MCF 10A (cell line): ENCODE measurements around the gene SPTB. TPM values are rescaled to one million over a fixed set of nuclear protein-coding genes. Genes with fewer than 3 reads are reported as not detected.

Experiments used
- Bru-seq: library from RNA; stranded (reverse); fragments of 400-500 nt; gene quantifications from one replicate; lab custom pipeline; 2021; lab: Mats Ljungman, UMichigan
- BruChase-seq, 2 experiments: library from RNA; stranded (reverse); fragments of 400-500 nt; gene quantifications; one replicate each; lab custom pipeline; 2021; lab: Mats Ljungman, UMichigan
- BruUV-seq: library from RNA; stranded (reverse); fragments of 400-500 nt; replicated peaks from 2 replicates; lab custom pipeline; 2021; lab: Mats Ljungman, UMichigan
- CTCF ChIA-PET: fragments of 300-600 bp; sonication (Branson Sonifier 250); formaldehyde crosslinking; extraction: SDS; loops from one replicate; lab custom pipeline; 2021; ENCODE audit warnings: antibody characterized with exemption, inconsistent platforms; lab: Yijun Ruan, JAX
- POLR2A ChIA-PET: fragments of 300-600, 350-650 bp; sonication (Branson Sonifier 250); formaldehyde crosslinking; extraction: SDS; loops from one replicate; lab custom pipeline; 2020; ENCODE audit warnings: antibody characterized with exemption, inconsistent platforms; lab: Yijun Ruan, JAX
- DNase-seq: peaks from one replicate; pipeline ENCODE4 v3.0.0-alpha.2; 2018; ENCODE audit not compliant: unreplicated experiment
- H3K27ac Mint-ChIP-seq: one replicate; pipeline ENCODE4 v1.8.0; 2022; ENCODE audit warnings: mild to moderate bottlenecking, low read depth, mixed read lengths; ENCODE audit not compliant: unreplicated experiment
- H3K27me3 Mint-ChIP-seq: one replicate; pipeline ENCODE4 v1.8.0; 2022; ENCODE audit warnings: mixed read lengths; ENCODE audit not compliant: insufficient read depth, unreplicated experiment
- H3K36me3 Mint-ChIP-seq: one replicate; pipeline ENCODE4 v1.8.0; 2022; ENCODE audit warnings: mild to moderate bottlenecking, moderate library complexity, mixed read lengths; ENCODE audit not compliant: insufficient read depth, unreplicated experiment
- H3K4me1 Mint-ChIP-seq: one replicate; pipeline ENCODE4 v1.8.0; 2022; ENCODE audit warnings: mixed read lengths; ENCODE audit not compliant: insufficient read depth, unreplicated experiment
- H3K4me3 Mint-ChIP-seq: one replicate; pipeline ENCODE4 v1.8.0; 2022; ENCODE audit warnings: mild to moderate bottlenecking, moderate library complexity, mixed read lengths; ENCODE audit not compliant: unreplicated experiment
- H3K9me3 Mint-ChIP-seq: one replicate; pipeline ENCODE4 v1.8.0; 2022; ENCODE audit warnings: mixed read lengths; ENCODE audit not compliant: unreplicated experiment
- intact Hi-C: fragments of 100-400 bp; cut with micrococcal nuclease; formaldehyde crosslinking; loops from 2 replicates; pipeline ENCODE4 v1.14.1; 2022
- long read RNA-seq: library from polyadenylated mRNA; stranded (forward); transcript quantifications from one replicate; pipeline ENCODE4 v2.0.0, GENCODE V29; 2022
- total RNA-seq: library from RNA; stranded (reverse); gene quantifications from 2 replicates; pipeline ENCODE4 v1.2.3, GENCODE V29; 2022
- TF ChIP-seq, protein P1 (sequence below): fragments of 200-600 bp; IDR thresholded peaks from one replicate; pipeline ENCODE4 v1.8.0; 2022; ENCODE audit warnings: antibody characterized with exemption, mild to moderate bottlenecking; ENCODE audit not compliant: unreplicated experiment

SPTB gene
- 1.3 and 2.1 TPM in 2 replicates for total RNA-seq
- percentile 22 among the genes with signal in this experiment for Bru-seq, nascent RNA
- BruChase-seq, experiment 1, labeled RNA remaining after a 6-hour chase, result percentile 20 among the genes with signal in this experiment
- BruChase-seq, experiment 2, labeled RNA remaining after a 2-hour chase, result percentile 18 among the genes with signal in this experiment
- long read RNA-seq, partial matches to known transcripts, result 1 of 3 reads
- long read RNA-seq, other reads (novel, unspliced or antisense), result 2 of 3 reads

GRCh38 chr14:64879635-64880220 is at the start of gene SPTB:
Gene SPTB, minus strand, starts transcription at chr14:64879907. Its CDS starts 56,813 bp downstream, at chr14:64823094.
- intact Hi-C loops, result no loop called here
- BruUV-seq, result no TSS peak
- Mint-ChIP-seq H3K36me3 (no peaks in the 10 kb centered on the region), H3K4me1 (peaks cover 8% of the 10 kb centered on the region), H3K4me3 (peak within 1 kb of the TSS; percentile 50), H3K27ac (no peak within 1 kb of the TSS), H3K9me3 (peaks cover 7% of the 10 kb centered on the region), H3K27me3 (peaks cover 84% of the 10 kb centered on the region)
- CTCF ChIA-PET, result interaction anchor here (0.7 to 4.3 kb wide), 6 partner anchors 12 to 1490 kb away, joined by 3 to 31 read pairs (median 7); no protein-coding TSS in a partner anchor
- TF ChIP-seq, protein P1, sequence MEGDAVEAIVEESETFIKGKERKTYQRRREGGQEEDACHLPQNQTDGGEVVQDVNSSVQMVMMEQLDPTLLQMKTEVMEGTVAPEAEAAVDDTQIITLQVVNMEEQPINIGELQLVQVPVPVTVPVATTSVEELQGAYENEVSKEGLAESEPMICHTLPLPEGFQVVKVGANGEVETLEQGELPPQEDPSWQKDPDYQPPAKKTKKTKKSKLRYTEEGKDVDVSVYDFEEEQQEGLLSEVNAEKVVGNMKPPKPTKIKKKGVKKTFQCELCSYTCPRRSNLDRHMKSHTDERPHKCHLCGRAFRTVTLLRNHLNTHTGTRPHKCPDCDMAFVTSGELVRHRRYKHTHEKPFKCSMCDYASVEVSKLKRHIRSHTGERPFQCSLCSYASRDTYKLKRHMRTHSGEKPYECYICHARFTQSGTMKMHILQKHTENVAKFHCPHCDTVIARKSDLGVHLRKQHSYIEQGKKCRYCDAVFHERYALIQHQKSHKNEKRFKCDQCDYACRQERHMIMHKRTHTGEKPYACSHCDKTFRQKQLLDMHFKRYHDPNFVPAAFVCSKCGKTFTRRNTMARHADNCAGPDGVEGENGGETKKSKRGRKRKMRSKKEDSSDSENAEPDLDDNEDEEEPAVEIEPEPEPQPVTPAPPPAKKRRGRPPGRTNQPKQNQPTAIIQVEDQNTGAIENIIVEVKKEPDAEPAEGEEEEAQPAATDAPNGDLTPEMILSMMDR, result no peak
- peak; percentile 15 for DNase-seq
- POLR2A ChIA-PET, result interaction anchor here (0.6 kb wide), 1 partner anchor 176 kb away, joined by 4 read pairs; no protein-coding TSS in a partner anchor

GRCh38 chr14:64929014-64929359 is 49.3 kb upstream of the SPTB start:
- H3K4me3 Mint-ChIP-seq, result no peak overlapping the region
- no peaks in the 10 kb centered on the region for H3K4me1 Mint-ChIP-seq
- ChIA-PET CTCF (interaction anchor here (0.6 to 0.7 kb wide), 2 partner anchors 37 to 1028 kb away, joined by 3 to 4 read pairs; no protein-coding TSS in a partner anchor), POLR2A (no interaction called here)
- TF ChIP-seq, protein P1, result no peak
- no peaks in the 10 kb centered on the region for H3K9me3 Mint-ChIP-seq
- H3K27ac Mint-ChIP-seq, result no peak overlapping the region
- intact Hi-C loops, result no loop called here
- no peak for DNase-seq
- peaks cover 53% of the 10 kb centered on the region for H3K36me3 Mint-ChIP-seq
- BruUV-seq, result no TSS peak
- no peaks in the 10 kb centered on the region for H3K27me3 Mint-ChIP-seq

GRCh38 chr14:64928239-64929013 is 48.7 kb upstream of the SPTB start:
- intact Hi-C loops, result no loop called here
- POLR2A ChIA-PET, result interaction anchor here (1.4 kb wide), 1 partner anchor 14 kb away, joined by 3 read pairs; no protein-coding TSS in a partner anchor
- no peak overlapping the region for H3K4me3 Mint-ChIP-seq
- H3K4me1 Mint-ChIP-seq, result no peaks in the 10 kb centered on the region
- no peak for DNase-seq
- H3K9me3 Mint-ChIP-seq, result no peaks in the 10 kb centered on the region
- no peaks in the 10 kb centered on the region for H3K27me3 Mint-ChIP-seq
- CTCF ChIA-PET, result interaction anchor here (0.7 to 1.0 kb wide), 2 partner anchors 9 to 37 kb away, joined by 3 read pairs; no protein-coding TSS in a partner anchor
- peaks cover 53% of the 10 kb centered on the region for H3K36me3 Mint-ChIP-seq
- no TSS peak for BruUV-seq
- TF ChIP-seq, protein P1, result no peak
- H3K27ac Mint-ChIP-seq, result no peak overlapping the region

- intact Hi-C loops, result no loop called here
- H3K4me3 Mint-ChIP-seq, result no peak overlapping the region
- ChIA-PET CTCF (interaction anchor here (0.6 kb wide), 3 partner anchors 9 to 156 kb away, joined by 3 to 6 read pairs (median 6); partner anchors contain the start of gene FNTB), POLR2A (interaction anchor here (0.6 to 0.7 kb wide), 2 partner anchors 16 to 560 kb away, joined by 3 read pairs; no protein-coding TSS in a partner anchor)
- peaks cover 49% of the 10 kb centered on the region for H3K36me3 Mint-ChIP-seq
- no peaks in the 10 kb centered on the region for H3K4me1 Mint-ChIP-seq
- H3K27ac Mint-ChIP-seq, result no peak overlapping the region
- BruUV-seq, result no TSS peak
- TF ChIP-seq, protein P1, result no peak
- no peaks in the 10 kb centered on the region for H3K9me3 Mint-ChIP-seq
- no peak for DNase-seq
- no peaks in the 10 kb centered on the region for H3K27me3 Mint-ChIP-seq
Observed at GRCh38 chr14:64927031-64927430, 47.3 kb upstream of the SPTB start.
